Stimulated activated CD4-positive, alpha-beta T cell treated with anti-CD3 and anti-CD28 coated beads, Interleukin-15, amount 100 ng/mL, for 1 hour (primary cell): ENCODE data around the gene FOXN1.

Experiments used
- DNase-seq, 2 donors: peaks; one replicate each; pipeline ENCODE4 v3.0.0-alpha.2; 2020; ENCODE audit warnings: low read depth in 1 of 2, low spot score in 1 of 2

The FOXN1 gene

DNA sequence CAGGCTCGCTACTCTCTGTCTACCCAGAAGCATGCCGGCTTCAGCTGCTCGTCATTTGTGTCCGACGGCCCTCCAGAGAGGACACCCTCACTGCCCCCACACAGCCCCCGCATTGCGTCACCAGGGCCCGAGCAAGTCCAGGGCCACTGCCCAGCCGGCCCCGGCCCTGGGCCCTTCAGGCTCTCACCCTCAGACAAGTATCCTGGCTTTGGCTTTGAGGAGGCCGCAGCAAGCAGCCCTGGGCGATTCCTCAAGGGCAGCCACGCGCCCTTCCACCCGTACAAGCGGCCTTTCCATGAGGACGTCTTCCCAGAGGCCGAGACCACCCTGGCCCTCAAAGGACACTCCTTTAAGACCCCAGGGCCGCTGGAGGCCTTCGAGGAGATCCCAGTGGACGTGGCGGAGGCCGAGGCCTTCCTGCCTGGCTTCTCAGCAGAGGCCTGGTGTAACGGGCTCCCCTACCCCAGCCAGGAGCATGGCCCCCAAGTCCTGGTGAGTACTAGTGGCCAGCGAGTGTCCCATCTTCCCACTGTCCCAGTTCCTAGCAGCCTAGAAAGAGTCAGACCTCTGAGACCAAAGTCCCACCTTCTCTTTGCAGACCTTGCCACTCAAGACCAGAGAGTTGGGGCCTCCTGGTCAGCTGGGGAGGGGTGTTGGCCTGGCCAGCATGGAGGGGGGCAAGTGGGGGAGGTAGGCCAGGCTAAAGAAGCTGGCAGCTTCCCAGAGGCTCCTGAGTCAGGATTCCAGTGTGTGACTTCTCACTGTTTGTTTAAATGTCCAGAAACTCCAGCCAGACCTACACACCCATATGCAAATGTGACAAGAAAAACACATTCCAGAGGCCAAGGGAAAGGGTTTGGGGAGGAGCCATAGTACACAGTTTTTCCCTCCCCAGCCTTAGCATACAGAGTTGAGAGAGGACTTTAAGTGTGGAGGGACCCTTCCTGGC, 18.6 kb downstream of the FOXN1 start:
- DNase-seq: no peak

DNA sequence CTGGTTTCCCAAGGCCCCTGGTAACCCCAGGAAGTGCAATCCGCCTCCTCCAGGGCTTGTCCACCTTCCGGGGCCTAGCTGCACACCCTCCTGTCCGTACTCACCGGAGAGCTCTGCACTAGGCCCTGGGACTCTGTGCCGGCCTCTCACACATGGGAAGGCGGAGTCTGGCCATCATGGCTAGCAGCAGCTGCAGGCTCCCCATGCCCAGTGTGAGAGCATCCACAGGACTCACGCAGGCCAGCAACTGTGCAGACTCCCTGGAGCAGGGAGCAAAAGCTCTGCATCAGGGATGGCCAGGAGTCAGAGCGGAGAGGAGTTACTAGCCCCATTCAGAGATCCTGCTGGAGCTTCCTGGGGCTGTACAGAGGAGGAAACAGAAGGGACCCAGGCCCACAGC, 20.2 kb downstream of the FOXN1 start:
- no peak for DNase-seq

DNA sequence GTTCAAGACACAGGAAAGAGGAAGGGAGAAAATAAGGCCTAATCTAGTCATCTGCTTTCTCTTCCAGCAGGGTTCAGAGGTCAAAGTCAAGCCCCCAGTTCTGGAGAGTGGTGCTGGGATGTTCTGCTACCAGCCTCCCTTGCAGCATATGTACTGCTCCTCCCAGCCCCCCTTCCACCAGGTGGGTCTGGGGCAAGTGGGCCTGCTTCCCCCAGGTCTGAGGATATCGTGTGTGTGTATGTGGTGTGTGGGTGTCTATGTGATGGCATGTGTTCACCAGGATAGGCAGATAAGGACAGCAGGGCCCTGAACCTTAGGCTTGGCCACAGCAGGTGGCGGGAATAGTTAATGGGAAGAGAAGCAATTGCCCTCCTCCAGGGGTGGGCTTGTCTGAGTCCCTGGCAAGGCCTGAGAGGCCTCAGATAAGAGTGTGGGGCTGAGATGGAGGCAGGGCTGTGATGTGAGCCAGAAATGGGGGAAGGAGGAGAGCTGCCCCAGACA, 21.1 kb downstream of the FOXN1 start:
- DNase-seq: no peak

DNA sequence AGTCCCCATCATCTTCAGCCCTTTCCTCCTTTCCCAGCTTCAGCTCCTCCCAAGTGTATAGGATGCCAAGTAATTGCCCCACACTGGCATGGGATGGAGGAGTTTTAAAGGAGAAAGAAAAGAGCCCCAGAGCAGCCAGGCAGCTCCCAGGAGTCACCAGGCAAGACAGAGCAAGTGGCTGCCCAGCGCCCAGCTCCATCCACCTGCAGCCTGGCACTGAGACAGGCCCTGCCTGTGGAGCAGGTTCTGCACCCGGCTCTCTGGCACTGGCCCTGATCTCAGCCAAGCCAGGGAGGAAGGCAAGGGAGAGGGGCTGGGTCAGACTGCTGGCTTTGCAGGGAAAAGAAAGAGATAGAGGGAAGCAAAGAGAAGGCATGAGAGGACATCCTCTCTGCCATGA, 21.7 kb downstream of the FOXN1 start:
- DNase-seq: no peak

GRCh38 chr17:28528327-28529012, 22.3 kb downstream of the FOXN1 start:
- no peak for DNase-seq

DNA sequence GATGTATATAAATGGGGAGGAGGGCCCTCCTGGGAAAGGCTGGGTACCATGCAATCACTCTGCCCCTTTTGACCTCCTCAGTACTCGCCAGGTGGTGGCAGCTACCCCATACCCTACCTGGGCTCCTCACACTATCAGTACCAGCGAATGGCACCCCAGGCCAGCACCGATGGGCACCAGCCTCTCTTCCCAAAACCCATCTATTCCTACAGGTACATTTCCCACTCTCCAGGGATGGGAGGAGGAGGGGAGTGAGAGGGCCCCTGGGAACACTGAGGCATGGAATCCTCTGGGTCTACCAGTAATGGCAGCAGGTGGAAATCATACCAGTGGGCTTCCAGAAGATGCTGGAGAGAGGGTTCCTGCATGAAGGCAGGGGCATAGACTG, 22.9 kb downstream of the FOXN1 start:
- DNase-seq: no peak

DNA sequence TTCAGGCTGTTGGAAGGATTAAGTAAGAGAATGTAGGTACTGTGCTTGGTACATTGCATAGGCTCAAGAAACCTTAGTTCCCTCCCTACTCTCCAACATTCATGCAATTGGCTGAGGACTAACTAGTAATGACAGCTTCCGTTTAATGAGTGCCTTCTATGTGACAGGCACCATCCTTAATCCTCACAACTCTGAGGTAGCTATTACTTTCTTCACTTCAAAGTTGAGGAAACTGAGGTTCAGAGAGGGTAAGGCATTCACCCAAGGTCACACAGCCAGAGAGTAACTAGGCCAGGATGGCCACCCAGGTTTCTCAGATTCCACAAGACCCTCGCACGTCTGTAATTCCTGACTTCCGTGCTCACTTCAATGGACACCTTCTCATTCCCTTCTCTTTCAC, 24.1 kb downstream of the FOXN1 start:
- DNase-seq: no peak

GRCh38 chr17:28530926-28531325, 24.8 kb downstream of the FOXN1 start:
- no peak for DNase-seq

DNA sequence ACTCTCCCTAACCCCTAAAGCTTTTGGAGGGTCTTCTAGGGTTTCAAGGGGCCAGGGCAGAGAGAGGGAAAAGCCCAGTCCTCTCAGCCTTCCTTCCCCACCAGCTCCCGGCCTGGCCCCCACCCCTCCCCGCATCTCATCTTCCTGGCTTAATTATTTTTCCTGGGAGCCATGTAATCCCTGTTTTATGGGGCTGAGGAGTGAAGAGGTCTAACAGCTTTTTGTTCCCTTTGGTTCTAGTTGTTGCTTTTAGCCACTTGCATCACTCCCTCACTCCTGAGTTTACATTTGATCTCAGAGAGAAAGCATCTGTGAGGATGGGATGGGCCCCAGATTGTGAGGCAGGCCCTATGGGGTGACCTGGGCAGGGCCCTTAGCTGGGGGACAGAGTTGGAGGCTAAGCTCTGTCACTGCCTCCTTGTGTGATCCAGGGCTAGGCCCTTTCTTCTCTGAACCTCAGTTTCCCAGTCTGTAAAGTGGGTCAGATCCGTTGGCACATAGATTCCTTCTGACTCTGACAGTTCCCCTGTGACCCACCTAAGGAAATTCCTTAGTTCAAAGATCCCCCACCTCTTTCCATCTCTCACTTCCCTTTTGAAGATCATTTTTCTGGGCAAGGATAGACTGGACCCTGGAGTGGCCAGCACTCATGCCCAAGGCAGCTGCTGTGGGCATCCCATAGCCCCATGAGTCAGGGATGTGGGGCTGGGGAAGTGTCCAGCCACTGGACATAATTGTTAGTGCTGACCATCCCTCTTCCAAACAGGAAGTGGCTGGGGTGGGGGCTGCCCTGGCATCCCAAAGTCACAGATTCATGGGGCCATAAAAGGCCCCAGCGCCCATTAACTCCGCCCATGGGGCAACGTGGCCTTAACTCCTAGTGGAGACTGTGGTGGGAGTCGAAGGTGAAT, 26.2 kb downstream of the FOXN1 start:
- DNase-seq: no peak

DNA sequence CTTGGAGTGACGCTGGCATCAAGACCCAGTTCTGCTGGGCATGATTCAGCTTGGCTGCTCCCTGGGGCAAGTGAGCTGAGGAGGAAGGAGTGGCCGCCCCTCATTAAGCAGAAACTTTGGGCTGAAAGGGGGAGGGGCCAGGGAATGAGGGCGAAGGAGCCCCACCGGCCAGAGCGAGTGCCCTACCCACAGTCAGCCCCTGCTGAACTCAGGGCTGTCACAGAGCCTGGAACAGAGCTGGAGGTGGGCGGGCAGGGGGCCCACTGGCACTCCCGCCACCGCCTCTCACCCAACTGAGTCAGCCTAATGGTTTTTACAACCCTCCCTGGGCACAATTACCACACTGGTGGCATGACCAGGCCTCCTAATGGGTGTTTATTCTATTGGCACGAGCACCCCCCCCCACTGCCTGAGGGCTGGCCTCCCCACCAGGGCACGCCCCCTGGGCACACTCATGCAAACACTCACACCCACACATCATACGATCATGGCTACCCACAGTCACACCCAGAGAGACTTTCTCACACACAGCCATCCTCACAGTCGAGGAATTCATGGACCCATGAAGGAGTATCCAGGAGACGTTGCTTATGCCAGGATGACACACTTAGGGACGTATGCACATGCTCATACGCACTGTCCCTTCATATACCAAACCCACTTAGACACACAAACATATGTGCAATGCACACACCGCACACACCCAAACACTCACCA, 27.1 kb downstream of the FOXN1 start:
- DNase-seq: no peak

DNA sequence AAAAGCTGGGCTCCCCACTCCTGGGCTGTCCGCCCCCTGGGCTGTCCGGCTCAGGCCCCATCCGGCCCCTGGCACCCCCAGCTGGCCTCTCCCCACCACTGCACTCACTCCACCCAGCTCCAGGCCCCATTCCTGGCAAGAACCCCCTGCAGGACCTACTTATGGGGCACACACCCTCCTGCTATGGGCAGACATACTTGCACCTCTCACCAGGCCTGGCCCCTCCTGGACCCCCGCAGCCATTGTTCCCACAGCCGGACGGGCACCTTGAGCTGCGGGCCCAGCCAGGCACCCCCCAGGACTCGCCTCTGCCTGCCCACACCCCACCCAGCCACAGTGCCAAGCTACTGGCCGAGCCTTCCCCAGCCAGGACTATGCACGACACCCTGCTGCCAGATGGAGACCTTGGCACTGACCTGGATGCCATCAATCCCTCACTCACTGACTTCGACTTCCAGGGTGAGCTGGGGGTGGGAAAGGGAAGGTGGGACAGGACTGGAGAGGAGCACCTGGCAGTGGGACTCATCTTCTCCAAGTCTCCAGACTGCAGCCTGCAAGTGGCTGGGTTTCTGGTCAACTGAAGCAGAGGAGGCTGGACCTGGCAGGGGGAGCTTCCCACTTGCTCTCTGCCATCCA, 28.7 kb downstream of the FOXN1 start:
- DNase-seq: no peak

DNA sequence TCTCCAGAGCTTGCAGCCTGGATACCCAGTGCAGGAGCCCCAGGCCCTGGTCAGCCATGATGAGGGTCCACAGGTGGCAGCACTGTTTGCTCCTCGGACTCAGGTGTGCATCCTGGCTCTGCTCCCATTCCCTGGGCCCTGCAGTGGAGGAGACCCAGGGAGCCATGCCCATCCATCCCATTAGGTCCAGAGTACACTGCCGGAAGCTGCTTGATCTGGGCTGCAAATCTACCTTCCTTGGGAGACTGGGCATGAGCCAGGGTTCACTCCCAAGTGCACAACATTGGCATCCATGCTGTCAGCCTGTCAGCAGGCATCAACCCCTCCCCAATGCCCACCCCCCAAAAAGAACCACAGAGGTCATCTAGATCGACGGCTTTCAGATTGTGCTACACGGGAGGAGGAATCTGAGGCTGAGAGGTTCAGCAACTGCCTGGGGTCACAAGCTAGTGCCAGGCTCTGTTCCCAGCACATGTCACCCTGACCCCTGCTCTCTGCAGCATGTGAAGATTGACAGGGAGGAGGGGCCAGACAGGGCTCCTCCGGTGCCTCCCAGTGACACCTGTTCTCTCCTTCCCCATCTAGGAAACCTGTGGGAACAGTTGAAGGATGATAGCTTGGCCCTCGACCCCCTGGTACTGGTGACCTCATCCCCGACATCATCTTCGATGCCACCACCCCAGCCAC, 30.5 kb downstream of the FOXN1 start:
- no peak for DNase-seq

GRCh38 chr17:28537219-28537610, 31.1 kb downstream of the FOXN1 start:
- no peak for DNase-seq

- no peak for DNase-seq
Measured at GRCh38 chr17:28538296-28538895, 32.2 kb downstream of the FOXN1 start.

DNA sequence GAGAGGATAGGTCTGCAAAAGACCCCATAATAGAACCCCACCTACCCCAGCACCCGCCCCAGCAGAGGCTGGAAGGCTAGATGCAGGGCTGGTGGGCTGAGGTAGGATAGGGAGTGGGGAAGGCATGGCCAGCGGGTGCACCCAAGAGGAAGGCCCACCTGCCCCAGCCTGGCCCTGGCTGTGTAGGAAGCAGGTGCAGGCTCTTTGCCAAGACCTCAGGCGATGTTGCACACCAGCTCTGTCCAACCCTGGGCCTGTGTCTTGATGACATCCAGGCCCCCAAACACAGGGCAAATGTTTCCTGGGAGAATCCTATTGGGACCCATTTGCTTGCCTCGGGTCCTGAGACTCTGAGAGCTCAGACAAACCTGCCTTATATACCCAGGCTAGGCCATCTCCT, 34.1 kb downstream of the FOXN1 start:
- no peak for DNase-seq

- no peak for DNase-seq
Measured at GRCh38 chr17:28541439-28541838, 35.3 kb downstream of the FOXN1 start.

GRCh38 chr17:28544402-28545140, 38.4 kb downstream of the FOXN1 start:
- no peak for DNase-seq

- no peak for DNase-seq
Measured at GRCh38 chr17:28545141-28545503, 39.0 kb downstream of the FOXN1 start.
